Mesendoderm (in vitro differentiated cells): ENCODE results near the gene SLC27A2.

Source experiments
- DNase-seq: peaks from one replicate; pipeline ENCODE4 v3.0.0; 2013
- H2AK5ac ChIP-seq: 2 replicates; pipeline ENCODE4 v1.6.1; 2013; ENCODE audit warnings: low read length, inconsistent platforms
- H2BK120ac ChIP-seq: 2 replicates; pipeline ENCODE4 v1.6.1; 2013; ENCODE audit warnings: low read depth, mild to moderate bottlenecking, low read length, moderate library complexity, mixed read lengths
- H2BK15ac ChIP-seq: replicated peaks from 2 replicates; pipeline ENCODE4 v1.6.1; 2013; ENCODE audit warnings: low read depth, mild to moderate bottlenecking, moderate library complexity
- H2BK5ac ChIP-seq: 2 replicates; pipeline ENCODE4 v1.6.1; 2013; ENCODE audit warnings: low read length, inconsistent platforms
- H3K18ac ChIP-seq: 2 replicates; pipeline ENCODE4 v1.6.1; 2013; ENCODE audit warnings: mild to moderate bottlenecking, low read length, mixed read lengths
- H3K23ac ChIP-seq: one replicate; pipeline ENCODE4 v1.6.1; 2013; ENCODE audit warnings: low read length
- H3K27ac ChIP-seq: 2 replicates; pipeline ENCODE4 v1.5.1; 2013; ENCODE audit warnings: low read depth, mild to moderate bottlenecking, inconsistent platforms, low read length, moderate library complexity
- H3K27me3 ChIP-seq: 2 replicates; pipeline ENCODE4 v1.6.1; 2013; ENCODE audit warnings: low read length, control low read depth, mild to moderate bottlenecking, inconsistent platforms; ENCODE audit not compliant: insufficient read depth, poor library complexity
- H3K36me3 ChIP-seq: 2 replicates; pipeline ENCODE4 v1.6.1; 2013; ENCODE audit warnings: low read length, inconsistent platforms; ENCODE audit not compliant: control insufficient read depth, insufficient read depth
- H3K4ac ChIP-seq: one replicate; pipeline ENCODE4 v1.6.1; 2013; ENCODE audit warnings: low read depth, mild to moderate bottlenecking, low read length, moderate library complexity
- H3K4me1 ChIP-seq: 2 replicates; pipeline ENCODE4 v1.6.1; 2013; ENCODE audit warnings: low read depth, low read length, inconsistent platforms; ENCODE audit not compliant: control insufficient read depth
- H3K4me2 ChIP-seq: 2 replicates; pipeline ENCODE4 v1.6.1; 2013; ENCODE audit warnings: low read length
- H3K4me3 ChIP-seq: 2 replicates; pipeline ENCODE4 v1.5.1; 2013; ENCODE audit warnings: mild to moderate bottlenecking, low read length
- H3K56ac ChIP-seq: one replicate; pipeline ENCODE4 v1.6.1; 2013; ENCODE audit warnings: low read length
- H3K79me1 ChIP-seq: 2 replicates; pipeline ENCODE4 v1.6.1; 2013; ENCODE audit warnings: low read length, inconsistent platforms
- H3K79me2 ChIP-seq: 2 replicates; pipeline ENCODE4 v1.6.1; 2013; ENCODE audit warnings: mild to moderate bottlenecking, low read length; ENCODE audit not compliant: control insufficient read depth, insufficient read depth
- H3K9ac ChIP-seq: 2 replicates; pipeline ENCODE4 v1.6.1; 2013; ENCODE audit warnings: low read length, inconsistent platforms
- H4K5ac ChIP-seq: one replicate; pipeline ENCODE4 v1.6.1; 2013; ENCODE audit warnings: low read length
- H4K8ac ChIP-seq: one replicate; pipeline ENCODE4 v1.6.1; 2013; ENCODE audit warnings: low read depth, mild to moderate bottlenecking, control low read depth, low read length, moderate library complexity
- WGBS: extraction: QIAGEN DNeasy Blood & Tissue Kit; methylation state at CpG from one replicate; pipeline ENCODE4 v1.1.7; 2013; ENCODE audit warnings: low lambda C conversion rate, missing lambda C conversion rate; ENCODE audit not compliant: insufficient coverage; ENCODE audit errors: extremely low coverage; 5-methylcytosine and 5-hydroxymethylcytosine counted together

SLC27A2 gene

DNA sequence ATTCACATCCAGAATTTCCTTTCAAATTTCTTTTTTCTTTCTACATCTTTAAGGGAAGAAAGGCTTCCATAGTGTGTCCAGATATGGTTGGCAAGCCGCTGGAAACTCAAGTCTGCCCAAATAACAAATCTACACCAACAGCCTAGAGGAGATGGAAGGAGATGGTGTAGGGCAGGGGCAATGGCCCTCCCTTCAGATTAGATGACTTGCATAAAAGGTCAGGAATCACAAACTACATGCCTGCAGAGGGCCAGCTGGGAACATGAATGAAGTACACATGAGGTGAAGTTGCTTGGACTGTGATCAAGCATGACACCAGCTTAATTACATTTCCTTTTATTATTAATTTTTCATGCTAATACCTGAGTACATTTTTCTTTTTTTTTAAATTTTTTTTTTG, 10.2 kb downstream of the SLC27A2 start:
- Histone ChIP-seq H3K4me3 (no peak overlapping the region), H3K79me2 (no peaks in the 10 kb centered on the region), H4K8ac (no peak overlapping the region), H3K27ac (no peak overlapping the region), H3K56ac (no peak overlapping the region), H2BK120ac (no peak overlapping the region), H3K4me2 (no peak overlapping the region), H3K79me1 (no peaks in the 10 kb centered on the region), H2BK5ac (no peak overlapping the region), H4K5ac (no peak overlapping the region), H3K4ac (no peak overlapping the region), H3K27me3 (no peaks in the 10 kb centered on the region), H3K23ac (no peak overlapping the region), H3K36me3 (no peaks in the 10 kb centered on the region), H2BK15ac (no peak overlapping the region), H3K9ac (no peak overlapping the region), H2AK5ac (no peak overlapping the region), H3K4me1 (no peaks in the 10 kb centered on the region), H3K18ac (no peak overlapping the region)
- DNase-seq: no peak
- no CpG with 5 or more reads among the region's 1 CpG for WGBS

DNA sequence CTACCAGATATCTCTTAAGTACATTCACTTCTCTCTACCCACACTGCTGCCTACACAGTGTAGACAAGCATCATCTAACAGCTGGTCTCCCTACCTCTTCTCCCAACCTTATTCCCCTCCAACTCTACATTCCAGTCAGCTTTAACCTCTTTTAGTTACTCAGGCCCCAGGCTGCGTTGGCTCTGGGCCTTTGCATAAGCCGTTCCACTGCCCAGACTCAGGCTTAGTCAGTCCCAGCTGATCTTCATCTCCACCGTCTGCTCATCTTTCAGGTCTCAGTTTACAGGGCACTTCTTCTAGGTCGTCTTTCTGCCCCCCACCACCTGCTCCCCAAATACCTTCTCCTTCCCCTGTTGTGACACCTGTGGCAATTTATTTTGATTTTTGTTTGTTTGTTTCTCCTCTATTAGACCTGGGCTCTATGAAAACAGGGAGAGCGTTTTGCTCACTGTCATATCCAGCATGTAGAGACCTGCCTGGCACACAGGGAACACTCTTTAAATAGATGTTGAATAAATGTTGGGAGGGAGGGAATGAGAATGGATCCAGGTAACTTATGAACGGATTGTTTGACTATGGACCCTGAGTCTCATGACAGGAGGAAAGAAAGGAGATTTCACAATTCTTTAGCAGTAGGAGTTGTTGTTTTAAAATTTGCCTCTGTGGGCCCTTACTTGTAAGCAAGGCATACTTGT, 11.1 kb downstream of the SLC27A2 start:
- Histone ChIP-seq H3K79me2 (no peaks in the 10 kb centered on the region), H4K8ac (no peak overlapping the region), H3K4ac (no peak overlapping the region), H4K5ac (no peak overlapping the region), H3K23ac (no peak overlapping the region), H2BK15ac (no peak overlapping the region), H2BK120ac (no peak overlapping the region), H3K27me3 (no peaks in the 10 kb centered on the region), H3K79me1 (no peaks in the 10 kb centered on the region), H3K4me1 (no peaks in the 10 kb centered on the region), H3K9ac (no peak overlapping the region), H3K56ac (no peak overlapping the region), H3K27ac (no peak overlapping the region), H3K4me2 (no peak overlapping the region), H3K18ac (no peak overlapping the region), H2BK5ac (no peak overlapping the region), H3K36me3 (no peaks in the 10 kb centered on the region), H2AK5ac (no peak overlapping the region), H3K4me3 (no peak overlapping the region)
- no CpG with 5 or more reads among the region's 6 CpGs for WGBS
- DNase-seq: no peak

GRCh38 chr15:50202003-50202402, 20.0 kb downstream of the SLC27A2 start:
- no peak overlapping the region for H2BK120ac ChIP-seq
- H4K5ac ChIP-seq: no peak overlapping the region
- no peaks in the 10 kb centered on the region for H3K79me1 ChIP-seq
- H3K23ac ChIP-seq: no peak overlapping the region
- H3K27me3 ChIP-seq: no peaks in the 10 kb centered on the region
- H2AK5ac ChIP-seq: no peak overlapping the region
- H3K18ac ChIP-seq: no peak overlapping the region
- H3K56ac ChIP-seq: no peak overlapping the region
- H3K4me2 ChIP-seq: no peak overlapping the region
- no peaks in the 10 kb centered on the region for H3K79me2 ChIP-seq
- no peak for DNase-seq
- no peak overlapping the region for H2BK15ac ChIP-seq
- no peaks in the 10 kb centered on the region for H3K36me3 ChIP-seq
- no peaks in the 10 kb centered on the region for H3K4me1 ChIP-seq
- no peak overlapping the region for H2BK5ac ChIP-seq
- H3K4me3 ChIP-seq: no peak overlapping the region
- no peak overlapping the region for H3K4ac ChIP-seq
- H4K8ac ChIP-seq: no peak overlapping the region
- H3K9ac ChIP-seq: no peak overlapping the region
- H3K27ac ChIP-seq: no peak overlapping the region

GRCh38 chr15:50206020-50206419, 24.0 kb downstream of the SLC27A2 start:
- Histone ChIP-seq H3K4me3 (no peak overlapping the region), H3K56ac (no peak overlapping the region), H2BK5ac (no peak overlapping the region), H3K27me3 (no peaks in the 10 kb centered on the region), H3K9ac (no peak overlapping the region), H3K4me1 (no peaks in the 10 kb centered on the region), H3K18ac (no peak overlapping the region), H3K4ac (no peak overlapping the region), H3K79me2 (no peaks in the 10 kb centered on the region), H2AK5ac (no peak overlapping the region), H4K8ac (no peak overlapping the region), H4K5ac (no peak overlapping the region), H2BK15ac (no peak overlapping the region), H3K36me3 (no peaks in the 10 kb centered on the region), H2BK120ac (no peak overlapping the region), H3K4me2 (no peak overlapping the region), H3K27ac (no peak overlapping the region), H3K79me1 (no peaks in the 10 kb centered on the region), H3K23ac (no peak overlapping the region)
- DNase-seq: no peak
- WGBS: no CpG with 5 or more reads among the region's 5 CpGs

DNA sequence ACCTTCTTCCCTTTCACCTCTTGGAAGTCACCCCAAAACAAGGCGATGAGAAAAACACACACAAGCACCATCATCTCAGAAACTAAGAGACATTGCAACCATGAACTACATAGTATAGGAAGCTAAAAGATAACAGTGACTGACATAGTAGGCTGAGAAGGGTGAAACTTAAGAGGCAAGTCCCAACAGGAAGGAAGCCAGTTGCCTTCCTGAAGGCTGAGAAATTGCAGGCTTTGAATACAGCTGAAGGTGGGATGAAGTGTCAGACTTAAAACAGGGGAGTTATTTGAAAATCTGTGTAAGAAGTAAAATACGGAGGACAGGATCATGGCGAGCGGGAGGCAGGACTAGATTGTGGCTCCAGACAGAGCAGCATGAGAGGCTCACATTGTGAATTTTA, 27.8 kb downstream of the SLC27A2 start:
- Histone ChIP-seq H3K4me1 (no peaks in the 10 kb centered on the region), H3K79me2 (no peaks in the 10 kb centered on the region), H3K79me1 (no peaks in the 10 kb centered on the region), H2BK15ac (peak overlapping the region; percentile 23), H3K27me3 (no peaks in the 10 kb centered on the region), H2AK5ac (no peak overlapping the region), H4K5ac (no peak overlapping the region), H3K4me2 (no peak overlapping the region), H3K23ac (no peak overlapping the region), H2BK5ac (no peak overlapping the region), H2BK120ac (peak overlapping the region; percentile 83), H3K18ac (peak overlapping the region; percentile 46), H3K4me3 (no peak overlapping the region), H3K9ac (no peak overlapping the region), H3K27ac (no peak overlapping the region), H3K4ac (peak overlapping the region; percentile 64), H3K36me3 (no peaks in the 10 kb centered on the region), H4K8ac (no peak overlapping the region), H3K56ac (no peak overlapping the region)
- DNase-seq: peak; percentile 22
- WGBS: no CpG with 5 or more reads among the region's 4 CpGs
